OCI-M2 (cell line): ENCODE data around the gene GLIS1.

Source experiments
- DNase-seq: peaks from one replicate; lab custom pipeline; 2025; ENCODE audit not compliant: unreplicated experiment; lab: John Stamatoyannopoulos, UW

The GLIS1 gene

DNA sequence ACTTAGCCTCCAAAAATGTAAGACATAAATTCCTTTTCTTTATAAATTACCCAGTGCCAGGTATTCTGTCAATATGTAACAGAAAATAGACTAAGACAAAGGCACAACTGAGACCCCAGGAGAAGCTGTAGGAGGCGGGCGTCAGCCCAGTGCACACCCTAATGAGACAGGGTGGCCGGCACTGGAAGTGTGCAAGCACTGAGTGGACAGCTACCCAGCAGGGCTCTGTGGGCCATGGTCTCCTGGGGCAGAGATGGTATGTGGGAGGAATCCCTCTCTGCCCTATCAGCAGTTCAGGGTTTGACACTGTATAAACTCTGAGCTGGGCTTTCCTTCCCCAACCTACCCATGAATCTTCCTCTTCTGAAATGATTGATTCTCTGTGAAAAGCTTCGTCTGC lies 139.5 kb downstream of the GLIS1 start:
- DNase-seq = no peak

DNA sequence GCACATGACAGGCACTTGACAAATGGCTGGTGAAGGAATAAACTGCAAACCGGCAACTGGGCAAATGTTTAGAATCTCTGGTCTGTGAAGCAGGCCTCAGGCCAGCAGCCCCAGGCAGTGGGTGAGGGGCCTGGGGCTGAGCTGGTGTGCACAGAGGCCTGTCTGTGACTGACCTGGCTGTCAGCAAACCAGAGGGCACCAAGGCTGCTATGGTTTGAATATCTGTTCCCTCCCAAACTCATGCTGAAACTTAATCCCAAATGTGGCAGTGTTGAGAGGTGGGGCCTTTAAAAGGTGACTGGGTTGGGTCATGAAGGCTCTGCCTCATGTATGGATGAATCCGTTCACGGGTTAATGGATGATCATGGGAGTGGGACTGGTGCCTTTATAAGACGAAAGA lies 140.0 kb downstream of the GLIS1 start:
- no peak for DNase-seq

DNA sequence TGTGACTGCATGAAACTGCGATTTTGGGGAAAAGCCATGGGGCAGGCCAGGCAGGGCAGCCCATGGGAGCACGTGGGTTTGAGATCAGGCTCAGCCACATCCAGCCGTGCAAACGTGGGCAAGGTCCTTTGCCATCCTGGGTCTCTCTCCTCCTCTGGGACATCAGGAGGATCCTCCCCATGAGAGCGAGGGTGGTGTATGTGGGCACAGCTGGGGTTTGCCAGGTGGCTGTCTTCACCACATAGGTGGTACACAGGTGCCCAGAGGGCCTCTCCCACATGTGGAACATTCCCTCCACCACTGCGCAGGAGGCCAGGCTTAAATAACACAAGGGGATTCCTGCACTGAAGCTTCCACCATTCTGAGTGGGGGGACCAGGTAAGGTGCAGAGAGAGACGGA lies 143.1 kb downstream of the GLIS1 start:
- no peak for DNase-seq

DNA sequence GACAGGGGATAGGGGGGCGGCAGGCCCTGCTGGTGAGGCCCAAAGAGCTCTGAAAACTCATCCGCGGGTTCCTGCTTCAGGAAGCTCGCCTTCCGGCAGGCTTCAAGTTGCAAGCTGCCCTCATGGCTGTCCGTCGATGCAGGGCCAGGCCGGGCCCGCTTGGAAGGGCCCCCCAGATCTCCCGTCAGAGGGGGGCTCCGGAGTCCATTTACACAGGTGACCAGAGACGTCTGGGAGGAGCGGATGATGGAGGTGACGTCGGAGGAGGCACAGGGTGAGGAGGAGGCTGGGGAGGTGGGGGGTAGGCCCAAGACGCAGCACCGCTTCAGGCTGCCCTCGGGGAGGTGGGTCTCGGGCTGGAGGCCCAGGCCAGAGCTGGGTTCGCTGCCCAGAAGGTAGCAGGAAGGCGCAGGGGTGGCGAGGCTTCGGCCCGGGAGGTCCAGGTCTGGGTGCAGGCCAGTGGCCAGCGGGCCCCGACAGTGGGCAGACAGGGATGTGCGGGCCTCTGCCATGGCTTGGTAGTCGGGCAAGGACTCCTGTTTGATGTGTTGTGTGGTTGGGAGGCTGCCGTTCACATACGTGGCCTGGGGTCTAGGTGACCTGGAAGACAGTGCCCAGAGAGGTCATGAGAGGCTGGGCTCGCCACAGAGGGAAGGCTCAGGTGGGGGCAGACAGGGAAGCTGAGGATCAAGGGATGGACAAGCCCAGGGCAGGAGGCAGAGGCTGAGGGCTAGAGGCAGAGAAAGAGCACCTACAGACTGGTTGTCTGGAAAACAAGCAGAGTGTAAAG lies 144.4 kb downstream of the GLIS1 start:
- DNase-seq = no peak

- DNase-seq = no peak
Observed at GRCh38 chr1:53593758-53594380, 145.1 kb downstream of the GLIS1 start.

- no peak for DNase-seq
Observed at GRCh38 chr1:53592985-53593757, 145.8 kb downstream of the GLIS1 start.

DNA sequence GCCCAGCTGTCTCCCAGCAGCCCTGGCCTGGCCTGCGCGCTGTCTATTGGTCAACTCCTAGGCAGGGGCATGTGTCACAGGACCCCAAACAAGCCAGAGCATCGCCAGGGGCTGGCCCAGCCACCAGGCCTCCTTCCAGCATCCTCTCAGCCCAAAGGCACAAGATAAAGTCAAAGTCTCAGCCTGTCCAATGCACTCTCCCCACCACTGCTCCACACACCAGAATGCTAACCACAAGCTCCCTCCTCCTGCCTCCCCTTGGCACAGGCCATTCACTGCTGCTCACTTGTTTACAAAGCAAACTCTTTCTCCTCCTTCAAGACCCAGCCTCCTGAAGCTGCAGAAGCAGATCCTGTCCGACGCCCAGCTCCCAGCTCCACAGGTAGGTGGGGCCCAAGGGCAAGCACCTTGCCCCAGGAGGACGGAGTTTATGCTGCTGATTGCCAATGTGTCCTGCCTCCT lies 146.4 kb downstream of the GLIS1 start:
- no peak for DNase-seq

- no peak for DNase-seq
Observed at GRCh38 chr1:53591924-53592323, 147.0 kb downstream of the GLIS1 start.

GRCh38 chr1:53590531-53591515 lies 148.1 kb downstream of the GLIS1 start:
- DNase-seq = no peak

- DNase-seq = no peak
Observed at GRCh38 chr1:53590104-53590503, 148.9 kb downstream of the GLIS1 start.

DNA sequence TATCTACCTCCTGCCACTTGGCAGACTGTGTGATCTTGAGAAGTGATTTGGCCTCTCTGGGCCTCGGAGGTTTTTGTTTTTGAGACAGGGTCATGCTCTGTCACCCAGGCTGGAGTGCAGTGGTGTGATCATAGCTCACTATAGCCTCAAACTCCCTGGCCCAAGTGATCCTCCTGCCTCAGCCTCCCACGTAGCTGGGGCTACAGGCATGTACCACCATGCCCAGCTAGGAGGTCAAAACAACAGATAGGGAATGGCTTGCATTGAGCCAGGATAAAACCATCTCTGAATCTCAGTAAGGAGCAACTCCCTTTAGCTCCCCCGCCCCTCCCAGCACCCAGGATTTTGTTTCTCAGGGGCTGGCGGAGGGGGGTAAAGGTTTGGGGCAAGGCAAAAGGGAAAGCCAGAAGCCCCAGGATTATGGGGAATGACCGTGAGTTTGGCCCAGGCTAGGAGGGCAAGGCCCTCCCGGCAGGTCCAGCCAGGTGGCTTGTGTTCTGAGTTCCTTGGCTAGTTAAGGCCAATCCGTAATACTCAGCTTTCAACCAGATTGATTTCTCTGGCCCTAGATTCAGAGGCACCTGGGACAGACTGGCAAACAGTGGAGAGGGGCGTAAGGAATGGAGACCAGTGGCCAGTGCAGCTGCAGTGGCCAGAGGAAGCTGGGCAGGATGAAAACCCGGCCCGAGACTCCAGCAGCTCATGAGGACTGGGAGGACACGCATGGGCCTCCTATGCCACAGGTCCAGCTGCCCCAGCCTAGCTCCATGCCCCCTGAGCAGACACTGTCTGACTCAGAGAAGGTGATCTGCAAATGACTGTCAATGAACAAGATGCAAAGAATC lies 149.7 kb downstream of the GLIS1 start:
- DNase-seq = no peak

- DNase-seq = no peak
Observed at GRCh38 chr1:53588053-53588779, 150.7 kb downstream of the GLIS1 start.

DNA sequence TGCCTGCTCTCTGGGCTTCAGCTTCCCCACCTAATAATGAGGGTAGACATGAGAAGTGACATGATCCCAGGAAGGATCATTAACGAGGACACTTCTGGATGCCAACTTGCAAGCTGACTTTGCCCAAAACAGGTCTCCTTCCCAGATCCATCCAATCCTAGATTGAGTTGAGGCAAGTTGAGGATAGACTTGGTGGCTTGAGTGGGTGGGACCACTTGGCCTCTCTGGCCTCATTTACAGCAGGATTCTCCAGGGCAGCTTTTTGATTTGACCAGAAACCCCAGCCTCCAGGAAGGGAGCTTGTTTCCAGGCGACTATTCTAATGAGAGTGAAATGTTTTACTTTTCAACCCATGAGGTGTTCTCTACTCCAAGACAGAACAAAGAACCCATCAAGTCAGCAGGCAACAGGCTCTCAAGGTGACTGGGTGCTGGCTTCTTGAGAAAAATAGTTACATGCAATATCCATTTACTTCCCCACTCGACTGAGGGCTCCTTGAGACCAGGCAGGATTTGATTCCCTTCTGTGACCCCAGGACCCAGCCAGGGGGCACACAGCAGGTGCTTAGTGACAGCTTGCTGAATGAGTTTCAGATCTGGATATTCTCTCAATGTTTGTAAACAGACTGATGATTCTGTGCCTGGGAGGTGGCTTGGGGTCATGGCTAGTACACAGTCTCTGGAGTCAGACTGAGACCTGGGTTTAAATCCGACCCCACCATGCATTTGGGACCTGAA lies 151.5 kb downstream of the GLIS1 start:
- no peak for DNase-seq

GRCh38 chr1:53586765-53587164 lies 152.2 kb downstream of the GLIS1 start:
- no peak for DNase-seq

GRCh38 chr1:53585565-53585964 lies 153.4 kb downstream of the GLIS1 start:
- DNase-seq = no peak

- DNase-seq = no peak
Observed at GRCh38 chr1:53585129-53585528, 153.8 kb downstream of the GLIS1 start.

DNA sequence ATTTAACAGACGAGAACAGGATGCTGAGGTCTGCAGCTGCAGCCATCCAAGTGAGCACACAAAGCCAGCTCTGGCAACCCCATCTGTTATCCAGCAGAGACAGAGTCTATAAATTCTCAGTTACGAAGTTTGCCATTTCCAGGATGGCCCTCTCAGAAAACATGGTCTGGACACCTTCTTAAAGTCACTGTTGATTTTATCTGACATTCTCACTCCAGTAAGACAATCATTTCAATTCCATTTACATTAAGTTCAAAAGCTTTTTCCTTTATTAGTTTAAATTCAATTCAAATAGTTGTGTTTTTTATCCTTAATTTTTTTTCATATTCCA lies 154.2 kb downstream of the GLIS1 start:
- no peak for DNase-seq
